Measurements from ENCODE around the gene ARAP1. TPM values are rescaled to one million over a fixed set of nuclear protein-coding genes. Genes with fewer than 3 reads are reported as not detected.

Gene ARAP1
- polyA plus RNA-seq, 3 donors, result 48.7 to 487 (median 79.0) TPM

DNA sequence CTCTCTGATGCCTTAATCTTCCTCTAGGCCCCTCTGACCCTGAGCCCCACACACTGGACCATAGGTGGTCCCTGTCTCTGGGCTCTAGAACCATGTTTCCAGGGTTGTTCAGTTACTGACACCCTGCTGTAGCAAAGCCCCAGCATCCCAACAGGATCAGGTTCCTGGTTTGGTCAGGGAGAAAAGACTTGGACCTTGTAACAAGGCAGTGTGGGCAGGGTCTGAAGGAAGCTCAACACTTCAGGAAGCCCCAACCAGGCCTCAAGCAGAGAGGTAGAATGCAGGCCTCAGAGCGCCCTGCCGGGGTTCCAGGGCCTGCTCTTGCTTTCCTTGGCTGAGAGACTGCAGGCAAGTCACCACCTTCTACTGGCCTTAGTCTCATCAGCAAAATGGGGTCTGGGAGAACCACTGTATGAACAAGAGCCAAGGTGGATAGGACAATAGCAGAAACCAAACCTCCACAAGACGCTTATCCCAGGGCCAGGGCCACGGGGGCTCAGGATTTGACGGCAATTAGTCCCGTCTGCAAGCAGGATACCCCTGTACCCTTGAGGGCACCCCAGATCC, 4.8 kb downstream of the ARAP1 start:
- WGBS (ENCODE audit: insufficient coverage), result 89% methylated on average over 4 of the region's 6 CpGs
- peaks cover 56 to 70% of the 10 kb centered on the region in 2 donors for H3K4me1 ChIP-seq (ENCODE audit: control insufficient read depth in 1 of 2, insufficient read depth in 2 of 2, low read length in 2 of 2)
- no peak overlapping the region for H3K27ac Mint-ChIP-seq
- peaks cover 0 to under 1% (median 0%) of the 10 kb centered on the region in 3 donors for H3K27me3 Mint-ChIP-seq (ENCODE audit: low read depth in 3 of 3)
- no peaks in the 10 kb centered on the region for H3K9me3 ChIP-seq (replicated peaks in 1 of 2; ENCODE audit: control insufficient read depth in 1 of 2, insufficient read depth in 1 of 2, low read length in 2 of 2)
- peaks cover 31 to 34% of the 10 kb centered on the region in 2 donors for H3K36me3 Mint-ChIP-seq
- peaks cover 93% of the 10 kb centered on the region for H3K79me2 ChIP-seq (ENCODE audit: insufficient read depth, low read length)
- DNase-seq, result no peak
- H3K27me3 ChIP-seq (ENCODE audit: control insufficient read depth in 2 of 2, insufficient read depth in 2 of 2, low read length in 2 of 2), result no peaks in the 10 kb centered on the region
- no peak overlapping the region for H3K4me2 ChIP-seq (replicated peaks; ENCODE audit: extremely low read depth, low read length, poor library complexity, severe bottlenecking)
- H3K27ac ChIP-seq (ENCODE audit: low read depth in 1 of 2, low read length in 2 of 2), result no peak overlapping the region
- no peak overlapping the region for H3K4me3 Mint-ChIP-seq
- H2AFZ ChIP-seq (ENCODE audit: insufficient read depth, low read depth, low read length, poor library complexity, severe bottlenecking), result no peak overlapping the region
- H3K9me3 Mint-ChIP-seq, result peaks cover 0 to 1% (median 0%) of the 10 kb centered on the region in 7 donors
- H4K20me1 ChIP-seq (ENCODE audit: insufficient read depth, low read length), result peaks cover 76% of the 10 kb centered on the region
- peaks cover 5 to 10% of the 10 kb centered on the region in 2 donors for H3K36me3 ChIP-seq (replicated peaks in 1 of 2; ENCODE audit: control insufficient read depth in 1 of 2, insufficient read depth in 2 of 2, low read length in 2 of 2)
- no peak overlapping the region for H3K9ac ChIP-seq (ENCODE audit: insufficient read depth, low read length, poor library complexity, severe bottlenecking)
- TF ChIP-seq CTCF (IDR thresholded peaks at IDR 0.05), result no peak
- intact Hi-C loops (cut with micrococcal nuclease), result no loop called here
- no peak overlapping the region for H3K4me3 ChIP-seq (replicated peaks in 1 of 3; ENCODE audit: low read depth in 2 of 3, low read length in 3 of 3)
- H3K4me1 Mint-ChIP-seq, result peaks cover 66% of the 10 kb centered on the region

- peaks cover 74% of the 10 kb centered on the region for H4K20me1 ChIP-seq (ENCODE audit: insufficient read depth, low read length)
- H3K79me2 ChIP-seq (ENCODE audit: insufficient read depth, low read length), result peaks cover 94% of the 10 kb centered on the region
- DNase-seq, result no peak
- Mint-ChIP-seq H3K27ac (no peak overlapping the region), H3K27me3 (ENCODE audit: low read depth in 3 of 3) (no peaks in the 10 kb centered on the region), H3K4me1 (peaks cover 72% of the 10 kb centered on the region), H3K36me3 (peaks cover 33 to 34% of the 10 kb centered on the region in 2 donors), H3K4me3 (no peak overlapping the region), H3K9me3 (peaks cover 0 to 1% (median 0%) of the 10 kb centered on the region in 7 donors)
- intact Hi-C loops (cut with micrococcal nuclease), result no loop called here
- no peaks in the 10 kb centered on the region for H3K27me3 ChIP-seq (ENCODE audit: control insufficient read depth in 2 of 2, insufficient read depth in 2 of 2, low read length in 2 of 2)
- H3K9me3 ChIP-seq (replicated peaks in 1 of 2; ENCODE audit: control insufficient read depth in 1 of 2, insufficient read depth in 1 of 2, low read length in 2 of 2), result no peaks in the 10 kb centered on the region
- no peak overlapping the region for H3K9ac ChIP-seq (ENCODE audit: insufficient read depth, low read length, poor library complexity, severe bottlenecking)
- WGBS (ENCODE audit: insufficient coverage), result 100% methylated on average over 3 of the region's 3 CpGs
- H3K4me1 ChIP-seq (ENCODE audit: control insufficient read depth in 1 of 2, insufficient read depth in 2 of 2, low read length in 2 of 2), result peaks cover 59 to 71% of the 10 kb centered on the region in 2 donors
- H3K27ac ChIP-seq (ENCODE audit: low read depth in 1 of 2, low read length in 2 of 2), result no peak overlapping the region
- H2AFZ ChIP-seq (ENCODE audit: insufficient read depth, low read depth, low read length, poor library complexity, severe bottlenecking), result no peak overlapping the region
- TF ChIP-seq CTCF (IDR thresholded peaks at IDR 0.05), result no peak
- peaks cover 5 to 10% of the 10 kb centered on the region in 2 donors for H3K36me3 ChIP-seq (replicated peaks in 1 of 2; ENCODE audit: control insufficient read depth in 1 of 2, insufficient read depth in 2 of 2, low read length in 2 of 2)
- no peak overlapping the region for H3K4me2 ChIP-seq (replicated peaks; ENCODE audit: extremely low read depth, low read length, poor library complexity, severe bottlenecking)
- no peak overlapping the region for H3K4me3 ChIP-seq (replicated peaks in 1 of 3; ENCODE audit: low read depth in 2 of 3, low read length in 3 of 3)
These were observed 5.4 kb downstream of the ARAP1 start for GRCh38 chr11:72746821-72747220.
